IMR-90 (cell line): Measurements from ENCODE around the gene MAP7D1. TPM values are rescaled to one million over a fixed set of nuclear protein-coding genes. Genes with fewer than 3 reads are reported as not detected.

Experiments
- ATAC-seq: fragments of 200-7000 bp; cut with Tn5 transposase; 2 replicates; pipeline ENCODE4 v1.9.1; 2020; ENCODE audit warnings: low read depth, mild to moderate bottlenecking, moderate library complexity
- BruUV-seq: library from RNA; stranded (reverse); fragments of 400-500 nt; replicated peaks from 2 replicates; lab custom pipeline; 2021; lab: Mats Ljungman, UMichigan
- CTCF ChIA-PET: fragments of 300-600 bp; formaldehyde crosslinking; extraction: SDS; loops from one replicate; lab custom pipeline; 2021; ENCODE audit warnings: antibody characterized with exemption; lab: Yijun Ruan, JAX
- POLR2A ChIA-PET: fragments of 300-600 bp; sonication (Branson Sonifier 250); formaldehyde crosslinking; loops from one replicate; lab custom pipeline; 2022; ENCODE audit warnings: antibody characterized with exemption; ENCODE audit not compliant: unreplicated experiment; lab: Charles Lee
- DNase-seq: peaks from one replicate; pipeline ENCODE4 v3.0.0; 2013
- H2AFZ ChIP-seq: replicated peaks from 2 replicates; pipeline ENCODE3; 2013; ENCODE audit warnings: low read length, mild to moderate bottlenecking; ENCODE audit not compliant: poor library complexity
- H2AK5ac ChIP-seq: 2 replicates; pipeline ENCODE4 v1.6.1; 2013; ENCODE audit warnings: low read depth, low read length, inconsistent platforms
- H2AK9ac ChIP-seq: replicated peaks from 2 replicates; pipeline ENCODE3; 2013; ENCODE audit warnings: mild to moderate bottlenecking, low read depth, low read length, moderate library complexity; ENCODE audit not compliant: poor library complexity
- H2BK120ac ChIP-seq: 2 replicates; pipeline ENCODE4 v1.6.1; 2013; ENCODE audit warnings: low read depth, low read length, inconsistent platforms
- H2BK15ac ChIP-seq: 3 replicates; pipeline ENCODE4 v1.6.1; 2013; ENCODE audit warnings: low read depth, low read length, inconsistent platforms
- H2BK20ac ChIP-seq: 2 replicates; pipeline ENCODE4 v1.6.1; 2013; ENCODE audit warnings: low read depth, mild to moderate bottlenecking, inconsistent platforms, low read length, moderate library complexity
- H2BK5ac ChIP-seq: 2 replicates; pipeline ENCODE4 v1.6.1; 2013; ENCODE audit warnings: mild to moderate bottlenecking, low read depth, low read length, inconsistent platforms; ENCODE audit not compliant: poor library complexity, severe bottlenecking
- H3K14ac ChIP-seq: replicated peaks from 2 replicates; pipeline ENCODE4 v1.6.1; 2013; ENCODE audit warnings: low read depth, low read length, inconsistent platforms
- H3K18ac ChIP-seq: 2 replicates; pipeline ENCODE4 v1.6.1; 2013; ENCODE audit warnings: low read depth, low read length, control low read depth
- H3K23ac ChIP-seq: 2 replicates; pipeline ENCODE4 v1.6.1; 2013; ENCODE audit warnings: low read depth, low read length, inconsistent platforms
- H3K27ac ChIP-seq: 2 replicates; pipeline ENCODE4 v1.5.1; 2013; ENCODE audit warnings: mild to moderate bottlenecking, control low read depth, low read length; ENCODE audit not compliant: insufficient read depth
- H3K27me3 ChIP-seq: 2 replicates; pipeline ENCODE4 v1.6.1; 2013; ENCODE audit warnings: low read length; ENCODE audit not compliant: control insufficient read depth, insufficient read depth
- H3K36me3 ChIP-seq: 2 replicates; pipeline ENCODE4 v1.6.1; 2013; ENCODE audit warnings: low read length, mixed read lengths; ENCODE audit not compliant: control insufficient read depth, insufficient read depth
- H3K4ac ChIP-seq: 2 replicates; pipeline ENCODE4 v1.6.1; 2013; ENCODE audit warnings: low read depth, low read length, inconsistent platforms
- H3K4me1 ChIP-seq: 2 replicates; pipeline ENCODE4 v1.6.1; 2013; ENCODE audit warnings: low read length, mixed read lengths; ENCODE audit not compliant: control insufficient read depth, insufficient read depth
- H3K4me2 ChIP-seq: 2 replicates; pipeline ENCODE4 v1.6.1; 2013; ENCODE audit warnings: low read depth, mild to moderate bottlenecking, control low read depth, low read length, moderate library complexity
- H3K4me3 ChIP-seq: 2 replicates; pipeline ENCODE4 v1.5.1; 2013; ENCODE audit warnings: low read depth, mild to moderate bottlenecking, control low read depth, low read length, moderate library complexity; ENCODE audit not compliant: insufficient read depth
- H3K56ac ChIP-seq: 2 replicates; pipeline ENCODE4 v1.6.1; 2013; ENCODE audit warnings: low read length, inconsistent platforms; ENCODE audit not compliant: insufficient read depth; ENCODE audit errors: extremely low read depth
- H3K79me1 ChIP-seq, 2 experiments: 2 replicates each; pipeline ENCODE4 v1.6.1; 2013; ENCODE audit warnings: low read length in 2 of 2, inconsistent platforms in 1 of 2, low read depth in 1 of 2
- H3K9ac ChIP-seq: 2 replicates; pipeline ENCODE4 v1.6.1; 2013; ENCODE audit warnings: low read depth, low read length, control low read depth
- H3K9me1 ChIP-seq: 2 replicates; pipeline ENCODE4 v1.6.1; 2013; ENCODE audit warnings: low read length, inconsistent platforms; ENCODE audit not compliant: insufficient read depth
- H3K9me3 ChIP-seq: 2 replicates; pipeline ENCODE4 v1.6.1; 2013; ENCODE audit warnings: low read length; ENCODE audit not compliant: control insufficient read depth, insufficient read depth
- H4K20me1 ChIP-seq: 2 replicates; pipeline ENCODE4 v1.6.1; 2013; ENCODE audit warnings: low read length, inconsistent platforms; ENCODE audit not compliant: insufficient read depth
- H4K5ac ChIP-seq: 2 replicates; pipeline ENCODE4 v1.6.1; 2013; ENCODE audit warnings: mild to moderate bottlenecking, low read depth, low read length, control low read depth
- H4K8ac ChIP-seq, 2 experiments: 2 replicates each; pipeline ENCODE4 v1.6.1; 2013; ENCODE audit warnings: low read depth in 2 of 2, low read length in 2 of 2, control low read depth in 1 of 2, inconsistent platforms in 1 of 2
- H4K91ac ChIP-seq: 2 replicates; pipeline ENCODE4 v1.6.1; 2013; ENCODE audit warnings: low read depth, low read length, inconsistent platforms; ENCODE audit not compliant: insufficient read depth
- BHLHE40 ChIP-seq: fragments of 150-350 bp; IDR thresholded peaks from 2 replicates; pipeline ENCODE4 v1.6.1; 2016; ENCODE audit warnings: mild to moderate bottlenecking, low read depth, low read length
- CHD1 ChIP-seq: IDR thresholded peaks from 2 replicates; pipeline ENCODE4 v1.6.1; 2012; ENCODE audit warnings: low read depth, low read length, improper control_type of control experiment
- FOS ChIP-seq: fragments of 150-350 bp; IDR thresholded peaks from 2 replicates; pipeline ENCODE4 v1.6.1; 2016; ENCODE audit warnings: low read depth, low read length
- MAFK ChIP-seq: IDR thresholded peaks from 2 replicates; pipeline ENCODE4 v1.6.1; 2012; ENCODE audit warnings: low read depth, low read length, improper control_type of control experiment
- MAZ ChIP-seq: IDR thresholded peaks from 2 replicates; pipeline ENCODE4 v1.6.1; 2012; ENCODE audit warnings: low read depth, mild to moderate bottlenecking, low read length, improper control_type of control experiment, moderate library complexity, borderline replicate concordance
- MXI1 ChIP-seq: IDR thresholded peaks from 2 replicates; pipeline ENCODE4 v1.6.1; 2012; ENCODE audit warnings: low read depth, mild to moderate bottlenecking, low read length, moderate library complexity, borderline replicate concordance
- NFE2L2 ChIP-seq: fragments of 150-350 bp; IDR thresholded peaks from 2 replicates; pipeline ENCODE4 v1.6.1; 2016; ENCODE audit warnings: low read depth, mild to moderate bottlenecking, low read length
- POLR2A ChIP-seq: IDR thresholded peaks from 2 replicates; pipeline ENCODE4 v1.6.1; 2012; ENCODE audit warnings: mild to moderate bottlenecking, low read depth, low read length
- RAD21 ChIP-seq: IDR thresholded peaks from 2 replicates; pipeline ENCODE4 v1.6.1; 2012; ENCODE audit warnings: low read length, improper control_type of control experiment
- RFX5 ChIP-seq: IDR thresholded peaks from 2 replicates; pipeline ENCODE4 v1.8.0; 2012; ENCODE audit warnings: low read depth, mild to moderate bottlenecking, low read length, moderate library complexity
- WGBS, 2 experiments: methylation state at CpG; one replicate each; pipeline versions ENCODE4 v1.1.5 to v1.1.7; 2013; ENCODE audit warnings: missing lambda C conversion rate in 2 of 2; ENCODE audit not compliant: insufficient read length in 1 of 2; ENCODE audit errors: extremely low coverage in 2 of 2; 5-methylcytosine and 5-hydroxymethylcytosine counted together
- dilution Hi-C: fragments of 300-500 bp; cut with HindIII; formaldehyde crosslinking; loops from one replicate; pipeline ENCODE4 v1.14.3; 2018; ENCODE audit warnings: low sequenced_read_pairs; ENCODE audit not compliant: unreplicated experiment
- in situ Hi-C: fragments of 300-500 bp; cut with MboI; formaldehyde crosslinking; loops from 3 replicates; pipeline ENCODE4 v1.14.3; 2019; ENCODE audit warnings: low sequenced_read_pairs, inconsistent platforms, mixed read lengths
- intact Hi-C: fragments of 100-400 bp; cut with micrococcal nuclease; formaldehyde crosslinking; loops from 2 replicates; pipeline ENCODE4 v1.10.0; 2022
- polyA plus RNA-seq, 3 experiments: library from polyadenylated mRNA; depleted of rRNA; stranded (reverse); fragments of >200 nt; gene quantifications; 2 replicates each; pipeline ENCODE4 v1.2.3, GENCODE V29; 2012; ENCODE audit warnings: low replicate concordance in 1 of 3
- total RNA-seq: library from RNA; depleted of rRNA; stranded (reverse); fragments of >200 nt; gene quantifications from 2 replicates; pipeline ENCODE4 v1.2.3, GENCODE V29; 2012
- TF ChIP-seq, protein P1 (sequence below): fragments of 150-350 bp; IDR thresholded peaks from 2 replicates; pipeline ENCODE4 v1.6.1; 2016; ENCODE audit warnings: low read depth, mild to moderate bottlenecking, low read length, moderate library complexity, borderline replicate concordance
- TF ChIP-seq, protein P2 (sequence below): fragments of 150-350 bp; IDR thresholded peaks from 2 replicates; pipeline ENCODE4 v1.6.1; 2017; ENCODE audit warnings: mild to moderate bottlenecking, antibody characterized with exemption, low read length, low read depth
- TF ChIP-seq, protein P3 (sequence below): conservative IDR thresholded peaks from 2 replicates; pipeline ENCODE4 v1.5.1; 2012; ENCODE audit warnings: mild to moderate bottlenecking, low read depth, low read length, improper control_type of control experiment

MAP7D1 gene
- total and polyA plus RNA-seq, 2 of the 4 experiments (the other 2 are of a cell fraction) = 32.3 to 81.9 TPM

DNA sequence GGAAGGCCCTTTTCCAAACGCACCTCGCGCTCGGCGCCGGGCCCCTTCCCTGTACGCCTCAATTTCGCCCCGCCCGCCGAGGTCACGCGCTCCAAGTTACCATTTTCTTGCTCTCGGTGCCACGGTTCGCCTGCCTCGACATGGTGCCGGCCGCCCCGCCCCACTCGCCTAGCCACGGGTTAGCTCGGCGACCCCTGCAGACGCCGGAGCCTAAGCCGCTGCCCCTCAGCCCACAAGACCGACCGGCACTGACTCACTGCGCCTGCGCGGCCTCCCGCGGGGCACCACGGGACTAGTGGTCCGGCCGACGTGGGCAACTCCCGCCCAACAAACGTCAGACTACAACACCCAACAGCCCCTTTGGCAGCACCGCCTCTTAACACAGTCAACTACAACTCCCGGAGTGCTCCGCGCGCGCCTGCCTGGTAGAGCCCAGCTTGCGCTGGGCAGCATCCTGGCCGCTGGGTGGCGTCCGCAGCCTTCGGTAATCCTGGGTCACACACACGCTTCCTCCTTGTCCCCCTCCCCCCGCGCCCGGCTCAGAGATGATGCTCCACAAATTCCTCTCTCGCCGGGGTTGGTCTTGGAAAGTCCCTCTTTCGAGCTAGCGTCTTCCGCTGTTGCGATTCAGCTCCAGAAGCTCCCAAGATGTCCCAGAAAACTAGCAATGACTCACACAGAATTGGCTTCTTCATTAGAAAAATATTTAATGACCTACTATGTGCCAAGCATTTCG, 6.6 kb upstream of the MAP7D1 start, which contains the start of gene TRAPPC3:
Gene TRAPPC3 (minus strand): TSS at position 250 of the 736 bp plus-strand sequence. CDS start 108 bp downstream, at position 142.
- Histone ChIP-seq H3K14ac (peak within 1 kb of the TSS; percentile 97), H2BK20ac (peak within 1 kb of the TSS; percentile 71), H3K27me3 (no peaks in the 10 kb centered on the region), H3K23ac (peak within 1 kb of the TSS; percentile 86), H3K4me1 (peaks cover 17% of the 10 kb centered on the region), H4K91ac (peak within 1 kb of the TSS; percentile 97), H3K56ac (peak within 1 kb of the TSS; percentile 95), H2AFZ (peak within 1 kb of the TSS; percentile 96), H3K4me2 (peak within 1 kb of the TSS; percentile 96), H3K27ac (peak within 1 kb of the TSS; percentile 97), H3K4ac (peak within 1 kb of the TSS; percentile 98), H3K9me3 (no peaks in the 10 kb centered on the region), H2BK15ac (peak within 1 kb of the TSS; percentile 87), H2AK5ac (peak within 1 kb of the TSS; percentile 99), H3K9ac (peak within 1 kb of the TSS; percentile 74), H3K79me1 (peaks cover 13 to 50% of the 10 kb centered on the region in 2 experiments; a peak in 3 of 4 replicates), H2AK9ac (peak within 1 kb of the TSS; percentile 99), H3K9me1 (peaks cover 16% of the 10 kb centered on the region), H4K5ac (peak within 1 kb of the TSS; percentile 70), H3K4me3 (peak within 1 kb of the TSS; percentile 67), H4K8ac (peak within 1 kb of the TSS; percentile 87 to 96), H3K36me3 (peaks cover 2% of the 10 kb centered on the region; the same call in 1 of the 2 replicates), H4K20me1 (peaks cover 8% of the 10 kb centered on the region; the same call in 1 of the 2 replicates), H2BK120ac (peak within 1 kb of the TSS; percentile 88), H3K18ac (peak within 1 kb of the TSS; percentile 62), H2BK5ac (peak within 1 kb of the TSS; percentile 99)
- CTCF ChIA-PET = interaction anchor here (0.6 to 2.6 kb wide), 28 partner anchors 9 to 239 kb away, joined by 3 to 31 read pairs (median 4); partner anchors contain the start of gene THRAP3
- dilution Hi-C loops (no loop called here), in situ Hi-C loops (no loop called here), intact Hi-C loops (loop anchor here (1.0 to 2.0 kb wide), 5 partner anchors 39 to 271 kb away; partner anchors contain the start of gene THRAP3)
- POLR2A ChIA-PET = interaction anchor here (0.6 to 1.6 kb wide), 5 partner anchors 12 to 242 kb away, joined by 3 to 9 read pairs (median 5); no protein-coding TSS in a partner anchor
- DNase-seq = peak; percentile 100
- peak; percentile 90 for ATAC-seq
- no TSS peak for BruUV-seq
- 0% methylated on average over 43 of the region's 62 CpGs; no CpG with 5 or more reads in 1 of the 2 experiments for WGBS, 2 experiments
- TF ChIP-seq NFE2L2 (peak; percentile 15; the same call in 1 of the 2 replicates), FOS (peak; percentile 84), RAD21 (peak; percentile 97), RFX5 (no peak), POLR2A (peak; percentile 80), MXI1 (peak; percentile 45; the same call in 1 of the 2 replicates), CHD1 (no peak), MAFK (0 out of 2 replicates have a peak, but pooled peaks have one; percentile 4), MAZ (peak; percentile 48), BHLHE40 (no peak)
- TF ChIP-seq, protein P1, sequence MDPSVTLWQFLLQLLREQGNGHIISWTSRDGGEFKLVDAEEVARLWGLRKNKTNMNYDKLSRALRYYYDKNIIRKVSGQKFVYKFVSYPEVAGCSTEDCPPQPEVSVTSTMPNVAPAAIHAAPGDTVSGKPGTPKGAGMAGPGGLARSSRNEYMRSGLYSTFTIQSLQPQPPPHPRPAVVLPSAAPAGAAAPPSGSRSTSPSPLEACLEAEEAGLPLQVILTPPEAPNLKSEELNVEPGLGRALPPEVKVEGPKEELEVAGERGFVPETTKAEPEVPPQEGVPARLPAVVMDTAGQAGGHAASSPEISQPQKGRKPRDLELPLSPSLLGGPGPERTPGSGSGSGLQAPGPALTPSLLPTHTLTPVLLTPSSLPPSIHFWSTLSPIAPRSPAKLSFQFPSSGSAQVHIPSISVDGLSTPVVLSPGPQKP = no peak
- TF ChIP-seq, protein P2, sequence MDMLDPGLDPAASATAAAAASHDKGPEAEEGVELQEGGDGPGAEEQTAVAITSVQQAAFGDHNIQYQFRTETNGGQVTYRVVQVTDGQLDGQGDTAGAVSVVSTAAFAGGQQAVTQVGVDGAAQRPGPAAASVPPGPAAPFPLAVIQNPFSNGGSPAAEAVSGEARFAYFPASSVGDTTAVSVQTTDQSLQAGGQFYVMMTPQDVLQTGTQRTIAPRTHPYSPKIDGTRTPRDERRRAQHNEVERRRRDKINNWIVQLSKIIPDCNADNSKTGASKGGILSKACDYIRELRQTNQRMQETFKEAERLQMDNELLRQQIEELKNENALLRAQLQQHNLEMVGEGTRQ = peak; percentile 69
- TF ChIP-seq, protein P3, sequence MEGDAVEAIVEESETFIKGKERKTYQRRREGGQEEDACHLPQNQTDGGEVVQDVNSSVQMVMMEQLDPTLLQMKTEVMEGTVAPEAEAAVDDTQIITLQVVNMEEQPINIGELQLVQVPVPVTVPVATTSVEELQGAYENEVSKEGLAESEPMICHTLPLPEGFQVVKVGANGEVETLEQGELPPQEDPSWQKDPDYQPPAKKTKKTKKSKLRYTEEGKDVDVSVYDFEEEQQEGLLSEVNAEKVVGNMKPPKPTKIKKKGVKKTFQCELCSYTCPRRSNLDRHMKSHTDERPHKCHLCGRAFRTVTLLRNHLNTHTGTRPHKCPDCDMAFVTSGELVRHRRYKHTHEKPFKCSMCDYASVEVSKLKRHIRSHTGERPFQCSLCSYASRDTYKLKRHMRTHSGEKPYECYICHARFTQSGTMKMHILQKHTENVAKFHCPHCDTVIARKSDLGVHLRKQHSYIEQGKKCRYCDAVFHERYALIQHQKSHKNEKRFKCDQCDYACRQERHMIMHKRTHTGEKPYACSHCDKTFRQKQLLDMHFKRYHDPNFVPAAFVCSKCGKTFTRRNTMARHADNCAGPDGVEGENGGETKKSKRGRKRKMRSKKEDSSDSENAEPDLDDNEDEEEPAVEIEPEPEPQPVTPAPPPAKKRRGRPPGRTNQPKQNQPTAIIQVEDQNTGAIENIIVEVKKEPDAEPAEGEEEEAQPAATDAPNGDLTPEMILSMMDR = peak; percentile 99
